ENCODE data around the gene DYNLL2.
"Not testable (repeated sequence)": the region's sequence is repeated elsewhere in the genome, so short reads cannot be mapped to it uniquely, and the experiment has no call there.

GRCh38 chr17:58073266-58073665 lies 10.0 kb upstream of the DYNLL2 start:
- TF ChIP-seq, protein P1, sequence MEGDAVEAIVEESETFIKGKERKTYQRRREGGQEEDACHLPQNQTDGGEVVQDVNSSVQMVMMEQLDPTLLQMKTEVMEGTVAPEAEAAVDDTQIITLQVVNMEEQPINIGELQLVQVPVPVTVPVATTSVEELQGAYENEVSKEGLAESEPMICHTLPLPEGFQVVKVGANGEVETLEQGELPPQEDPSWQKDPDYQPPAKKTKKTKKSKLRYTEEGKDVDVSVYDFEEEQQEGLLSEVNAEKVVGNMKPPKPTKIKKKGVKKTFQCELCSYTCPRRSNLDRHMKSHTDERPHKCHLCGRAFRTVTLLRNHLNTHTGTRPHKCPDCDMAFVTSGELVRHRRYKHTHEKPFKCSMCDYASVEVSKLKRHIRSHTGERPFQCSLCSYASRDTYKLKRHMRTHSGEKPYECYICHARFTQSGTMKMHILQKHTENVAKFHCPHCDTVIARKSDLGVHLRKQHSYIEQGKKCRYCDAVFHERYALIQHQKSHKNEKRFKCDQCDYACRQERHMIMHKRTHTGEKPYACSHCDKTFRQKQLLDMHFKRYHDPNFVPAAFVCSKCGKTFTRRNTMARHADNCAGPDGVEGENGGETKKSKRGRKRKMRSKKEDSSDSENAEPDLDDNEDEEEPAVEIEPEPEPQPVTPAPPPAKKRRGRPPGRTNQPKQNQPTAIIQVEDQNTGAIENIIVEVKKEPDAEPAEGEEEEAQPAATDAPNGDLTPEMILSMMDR (conservative IDR thresholded peaks at IDR 0.05 in 1 of 2, IDR thresholded peaks at IDR 0.05 in 1 of 2; ENCODE audit: extremely low read depth in 1 of 2, insufficient read depth in 1 of 2, low read depth in 1 of 2, low read length in 2 of 2), result not testable (repeated sequence)
- not testable (repeated sequence) for TF ChIP-seq EZH2 (IDR thresholded peaks at IDR 0.05; ENCODE audit: borderline replicate concordance, low read length)

Data from mammary epithelial cell (primary cell).